Hematopoietic multipotent progenitor cell treated with erythropoietin and hydrocortisone succinate and interleukin-3 and kit ligand, for 6 days (in vitro differentiated cells): ENCODE measurements around the gene PCDHB10.
"Not testable (repeated sequence)": the region's sequence is repeated elsewhere in the genome, so short reads cannot be mapped to it uniquely, and the experiment has no call there.

Experiments
- DNase-seq: peaks from one replicate; pipeline ENCODE4 v3.0.0-alpha.2; 2015

The PCDHB10 gene

GRCh38 chr5:141188682-141189081 is 3.5 kb upstream of the PCDHB10 start:
- not testable (repeated sequence) for DNase-seq

DNA sequence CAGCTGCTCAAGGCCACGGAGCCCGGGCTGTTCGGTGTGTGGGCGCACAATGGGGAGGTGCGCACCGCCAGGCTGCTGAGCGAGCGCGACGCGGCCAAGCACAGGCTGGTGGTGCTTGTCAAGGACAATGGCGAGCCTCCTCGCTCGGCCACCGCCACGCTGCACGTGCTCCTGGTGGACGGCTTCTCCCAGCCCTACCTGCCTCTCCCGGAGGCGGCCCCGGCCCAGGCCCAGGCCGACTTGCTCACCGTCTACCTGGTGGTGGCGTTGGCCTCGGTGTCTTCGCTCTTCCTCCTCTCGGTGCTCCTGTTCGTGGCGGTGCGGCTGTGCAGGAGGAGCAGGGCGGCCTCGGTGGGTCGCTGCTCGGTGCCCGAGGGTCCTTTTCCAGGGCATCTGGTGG is 3.0 kb upstream of the PCDHB10 start:
- not testable (repeated sequence) for DNase-seq

DNA sequence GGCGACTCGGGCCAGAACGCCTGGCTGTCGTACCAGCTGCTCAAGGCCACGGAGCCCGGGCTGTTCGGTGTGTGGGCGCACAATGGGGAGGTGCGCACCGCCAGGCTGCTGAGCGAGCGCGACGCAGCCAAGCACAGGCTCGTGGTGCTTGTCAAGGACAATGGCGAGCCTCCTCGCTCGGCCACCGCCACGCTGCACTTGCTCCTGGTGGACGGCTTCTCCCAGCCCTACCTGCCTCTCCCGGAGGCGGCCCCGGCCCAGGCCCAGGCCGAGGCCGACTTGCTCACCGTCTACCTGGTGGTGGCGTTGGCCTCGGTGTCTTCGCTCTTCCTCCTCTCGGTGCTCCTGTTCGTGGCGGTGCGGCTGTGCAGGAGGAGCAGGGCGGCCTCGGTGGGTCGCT is 2.2 kb downstream of the PCDHB10 start:
- not testable (repeated sequence) for DNase-seq

GRCh38 chr5:141196363-141196762 is 4.2 kb downstream of the PCDHB10 start:
- DNase-seq = no peak

DNA sequence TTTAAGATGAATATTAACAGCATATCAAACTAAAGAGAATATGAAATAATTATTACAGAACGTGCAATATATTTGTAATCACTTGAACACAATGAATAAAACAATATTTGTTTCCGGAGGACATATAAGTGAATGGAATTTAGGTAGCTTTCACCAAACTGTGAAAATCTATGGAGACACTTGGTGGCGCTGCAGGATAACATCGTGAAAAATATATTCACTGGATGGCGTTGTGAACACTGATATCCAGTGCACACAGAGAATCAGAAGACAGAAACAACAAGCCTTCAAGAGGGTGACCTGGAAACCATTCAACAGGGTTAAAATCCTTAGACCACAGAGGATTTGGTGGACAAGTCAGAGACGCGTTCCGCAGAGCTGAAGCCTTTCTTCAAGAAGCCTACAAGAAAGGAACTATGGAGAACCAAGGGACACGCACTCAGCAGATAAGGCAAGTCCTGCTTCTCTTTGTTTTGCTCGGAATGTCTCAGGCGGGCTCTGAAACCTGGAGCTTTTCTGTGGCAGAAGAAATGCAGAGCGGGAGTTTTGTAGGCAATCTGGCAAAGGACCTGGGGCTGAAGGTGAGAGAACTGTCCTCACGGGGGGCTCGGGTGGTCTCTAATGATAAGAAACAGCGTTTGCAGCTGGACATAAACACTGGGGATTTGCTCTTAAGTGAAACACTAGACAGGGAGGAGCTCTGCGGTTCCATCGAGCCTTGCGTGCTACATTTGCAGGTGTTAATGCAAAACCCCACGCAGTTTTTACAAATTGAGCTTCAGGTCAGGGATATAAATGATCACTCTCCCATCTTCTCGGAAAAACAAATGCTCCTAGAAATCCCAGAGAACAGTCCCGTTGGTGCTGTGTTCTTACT is 7.4 kb downstream of the PCDHB10 start, which contains the start of gene PCDHB11:
Gene PCDHB11 (plus strand): TSS at position 269 of the 877 bp plus-strand sequence. CDS start 148 bp downstream, at position 417.
- peak; percentile 2 for DNase-seq

GRCh38 chr5:141201126-141201525 is 9.0 kb downstream of the PCDHB10 start:
- not testable (repeated sequence) for DNase-seq

- not testable (repeated sequence) for DNase-seq
Observed at GRCh38 chr5:141201646-141202045, 9.5 kb downstream of the PCDHB10 start.

DNA sequence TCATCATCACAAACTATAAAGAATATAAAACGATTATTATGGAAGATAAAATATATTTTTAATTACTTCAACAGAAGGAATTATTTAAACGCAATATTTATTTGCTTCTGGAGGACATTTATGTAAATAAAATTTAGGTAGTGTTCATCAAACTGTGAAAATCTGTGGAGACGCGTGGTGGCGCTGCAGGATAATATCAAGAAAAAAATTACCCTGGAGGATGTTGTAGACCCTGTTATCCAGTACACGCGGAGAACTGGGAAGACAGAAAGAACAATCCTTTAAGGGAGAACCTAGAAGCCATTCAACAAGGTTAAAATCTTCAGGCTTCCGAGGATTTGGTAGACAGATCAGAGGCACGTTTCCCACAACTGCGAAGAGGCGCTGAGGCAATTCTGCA is 16.3 kb downstream of the PCDHB10 start, which contains the start of gene PCDHB12:
Gene PCDHB12 (plus strand): TSS at position 242 of the 400 bp plus-strand sequence. CDS start 189 bp downstream, outside the sequence.
- peak; percentile 3 for DNase-seq

- DNase-seq = not testable (repeated sequence)
Observed at GRCh38 chr5:141210281-141210680, 18.1 kb downstream of the PCDHB10 start.

- DNase-seq = not testable (repeated sequence)
Observed at GRCh38 chr5:141210849-141211248, 18.7 kb downstream of the PCDHB10 start.

DNA sequence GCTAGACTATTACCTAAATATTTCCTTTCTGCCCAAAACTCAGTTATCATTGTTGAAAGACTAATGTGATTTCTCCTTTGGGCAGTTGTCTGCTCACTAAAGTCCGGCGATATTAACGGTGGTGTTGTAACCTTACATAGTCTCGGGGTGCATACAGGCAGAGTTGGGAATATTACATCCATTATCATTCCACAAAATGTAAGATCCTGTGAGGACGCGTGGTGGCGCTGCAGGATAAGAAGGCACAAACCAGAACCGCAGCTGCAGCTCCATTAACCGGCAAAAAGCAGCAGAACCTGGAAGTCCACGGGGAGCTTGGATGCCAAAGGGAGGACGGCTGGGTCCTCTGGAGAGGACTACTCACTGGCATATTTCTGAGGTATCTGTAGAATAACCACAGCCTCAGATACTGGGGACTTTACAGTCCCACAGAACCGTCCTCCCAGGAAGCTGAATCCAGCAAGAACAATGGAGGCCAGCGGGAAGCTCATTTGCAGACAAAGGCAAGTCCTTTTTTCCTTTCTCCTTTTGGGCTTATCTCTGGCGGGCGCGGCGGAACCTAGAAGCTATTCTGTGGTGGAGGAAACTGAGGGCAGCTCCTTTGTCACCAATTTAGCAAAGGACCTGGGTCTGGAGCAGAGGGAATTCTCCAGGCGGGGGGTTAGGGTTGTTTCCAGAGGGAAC is 21.6 kb downstream of the PCDHB10 start, which contains the start of gene PCDHB13:
Gene PCDHB13 (plus strand): TSS at position 264 of the 684 bp plus-strand sequence. CDS start 205 bp downstream, at position 469.
- peak; percentile 18 for DNase-seq

GRCh38 chr5:141214583-141214982 is 22.4 kb downstream of the PCDHB10 start:
- DNase-seq = not testable (repeated sequence)

DNA sequence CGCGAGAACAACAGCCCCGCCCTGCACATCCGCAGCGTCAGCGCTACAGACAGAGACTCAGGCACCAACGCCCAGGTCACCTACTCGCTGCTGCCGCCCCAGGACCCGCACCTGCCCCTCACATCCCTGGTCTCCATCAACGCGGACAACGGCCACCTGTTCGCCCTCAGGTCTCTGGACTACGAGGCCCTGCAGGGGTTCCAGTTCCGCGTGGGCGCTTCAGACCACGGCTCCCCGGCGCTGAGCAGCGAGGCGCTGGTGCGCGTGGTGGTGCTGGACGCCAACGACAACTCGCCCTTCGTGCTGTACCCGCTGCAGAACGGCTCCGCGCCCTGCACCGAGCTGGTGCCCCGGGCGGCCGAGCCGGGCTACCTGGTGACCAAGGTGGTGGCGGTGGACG is 23.4 kb downstream of the PCDHB10 start:
- not testable (repeated sequence) for DNase-seq

DNA sequence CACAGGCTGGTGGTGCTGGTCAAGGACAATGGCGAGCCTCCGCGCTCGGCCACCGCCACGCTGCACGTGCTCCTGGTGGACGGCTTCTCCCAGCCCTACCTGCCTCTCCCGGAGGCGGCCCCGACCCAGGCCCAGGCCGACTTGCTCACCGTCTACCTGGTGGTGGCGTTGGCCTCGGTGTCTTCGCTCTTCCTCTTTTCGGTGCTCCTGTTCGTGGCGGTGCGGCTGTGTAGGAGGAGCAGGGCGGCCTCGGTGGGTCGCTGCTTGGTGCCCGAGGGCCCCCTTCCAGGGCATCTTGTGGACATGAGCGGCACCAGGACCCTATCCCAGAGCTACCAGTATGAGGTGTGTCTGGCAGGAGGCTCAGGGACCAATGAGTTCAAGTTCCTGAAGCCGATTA is 23.9 kb downstream of the PCDHB10 start:
- not testable (repeated sequence) for DNase-seq

DNA sequence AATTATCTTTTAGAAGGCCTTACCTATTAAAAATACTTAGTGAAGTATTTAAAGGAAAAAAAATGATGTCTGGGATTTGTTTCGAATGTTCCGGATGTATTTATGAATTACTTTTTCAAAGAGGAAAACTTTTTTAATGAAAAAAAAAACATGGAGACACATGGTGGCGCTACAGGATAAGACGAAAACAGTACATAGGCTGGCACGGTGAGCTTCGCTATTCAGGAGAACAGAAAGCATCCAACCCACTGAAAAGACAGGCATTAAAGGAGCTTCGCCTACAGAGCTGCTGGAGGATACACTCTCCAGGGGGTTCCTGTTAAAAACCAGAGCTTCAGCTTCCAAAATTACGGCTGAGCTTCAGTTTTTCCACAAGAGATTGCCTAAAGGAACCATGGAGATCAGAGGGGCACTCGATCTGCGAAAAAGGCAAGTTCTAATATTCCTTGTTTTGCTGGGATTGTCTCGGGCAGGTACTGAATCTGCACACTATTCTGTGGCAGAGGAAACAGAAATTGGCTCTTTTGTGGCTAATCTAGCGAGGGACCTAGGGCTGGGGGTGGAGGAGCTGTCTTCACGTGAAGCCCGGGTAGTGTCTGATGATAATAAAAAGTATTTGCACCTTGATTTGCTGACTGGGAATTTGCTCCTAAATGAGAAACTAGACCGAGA is 31.1 kb downstream of the PCDHB10 start, which contains the start of gene PCDHB14:
Gene PCDHB14 (plus strand): TSS at position 232 of the 672 bp plus-strand sequence. CDS start 163 bp downstream, at position 395.
- DNase-seq = peak; percentile 14

GRCh38 chr5:141224844-141225243 is 32.7 kb downstream of the PCDHB10 start:
- not testable (repeated sequence) for DNase-seq

DNA sequence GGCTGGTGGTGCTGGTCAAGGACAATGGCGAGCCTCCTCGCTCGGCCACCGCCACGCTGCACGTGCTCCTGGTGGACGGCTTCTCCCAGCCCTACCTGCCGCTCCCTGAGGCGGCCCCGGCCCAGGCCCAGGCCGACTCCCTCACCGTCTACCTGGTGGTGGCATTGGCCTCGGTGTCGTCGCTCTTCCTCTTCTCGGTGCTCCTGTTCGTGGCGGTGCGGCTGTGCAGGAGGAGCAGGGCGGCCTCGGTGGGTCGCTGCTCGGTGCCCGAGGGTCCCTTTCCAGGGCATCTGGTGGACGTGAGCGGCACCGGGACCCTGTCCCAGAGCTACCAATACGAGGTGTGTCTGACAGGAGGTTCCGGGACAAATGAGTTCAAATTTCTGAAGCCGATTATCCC is 33.3 kb downstream of the PCDHB10 start:
- DNase-seq = not testable (repeated sequence)

GRCh38 chr5:141234109-141234667 is 42.0 kb downstream of the PCDHB10 start:
- no peak for DNase-seq

DNA sequence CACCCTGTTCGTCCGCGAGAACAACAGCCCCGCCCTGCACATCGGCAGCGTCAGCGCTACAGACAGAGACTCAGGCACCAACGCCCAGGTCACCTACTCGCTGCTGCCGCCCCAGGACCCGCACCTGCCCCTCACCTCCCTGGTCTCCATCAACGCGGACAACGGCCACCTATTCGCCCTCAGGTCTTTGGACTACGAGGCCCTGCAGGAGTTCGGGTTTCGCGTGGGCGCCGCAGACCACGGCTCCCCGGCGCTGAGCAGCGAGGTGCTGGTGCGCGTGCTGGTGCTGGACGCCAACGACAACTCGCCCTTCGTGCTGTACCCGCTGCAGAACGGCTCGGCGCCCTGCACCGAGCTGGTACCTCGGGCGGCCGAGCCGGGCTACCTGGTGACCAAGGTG is 43.8 kb downstream of the PCDHB10 start:
- DNase-seq = not testable (repeated sequence)

- DNase-seq = no peak
Observed at GRCh38 chr5:141236516-141237313, 44.6 kb downstream of the PCDHB10 start.

DNA sequence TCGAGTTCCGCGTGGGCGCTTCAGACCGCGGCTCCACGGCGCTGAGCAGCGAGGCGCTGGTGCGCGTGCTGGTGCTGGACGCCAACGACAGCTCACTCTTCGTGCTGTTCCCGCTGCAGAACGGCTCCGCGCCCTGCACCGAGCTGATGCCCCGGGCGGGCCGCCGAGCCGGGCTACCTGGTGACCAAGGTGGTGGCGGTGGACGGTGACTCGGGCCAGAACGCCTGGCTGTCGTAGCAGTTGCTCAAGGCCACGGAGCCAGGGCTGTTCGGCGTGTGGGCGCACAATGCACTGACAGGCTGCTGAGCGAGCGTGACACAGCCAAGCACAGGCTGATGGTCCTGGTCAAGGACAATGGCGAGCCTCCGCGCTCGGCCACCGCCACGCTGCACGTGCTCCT is 49.3 kb downstream of the PCDHB10 start:
- no peak for DNase-seq
